Measurements from ENCODE around the gene KIAA0825.

The KIAA0825 gene

GRCh38 chr5:94508461-94509148, 109.8 kb downstream of the KIAA0825 start:
- DNase-seq, result no peak

- no peak for DNase-seq
These were observed 112.9 kb downstream of the KIAA0825 start for GRCh38 chr5:94505327-94506068.

GRCh38 chr5:94503677-94504076, 114.7 kb downstream of the KIAA0825 start:
- no peak for DNase-seq

DNA sequence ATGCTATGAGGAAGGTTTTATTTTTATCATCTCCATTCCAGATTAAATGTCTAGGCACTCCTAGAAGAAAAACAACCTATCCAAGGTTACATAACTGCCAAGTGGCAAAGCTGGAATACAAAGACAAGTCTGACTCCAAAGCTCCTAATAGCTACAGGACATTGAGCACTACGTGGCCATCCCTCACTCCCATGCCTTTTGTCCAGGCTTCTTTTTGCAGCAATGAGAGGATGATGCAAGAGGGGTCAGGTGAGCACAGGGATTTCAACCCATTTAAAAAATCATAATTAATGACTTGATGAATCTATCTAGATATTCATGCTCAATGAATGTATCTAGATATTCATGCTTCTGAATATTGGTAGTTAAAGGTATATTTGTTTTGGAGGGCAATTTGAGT, 117.0 kb downstream of the KIAA0825 start:
- no peak for DNase-seq

- no peak for DNase-seq
These were observed 118.6 kb downstream of the KIAA0825 start for GRCh38 chr5:94499806-94500205.

GRCh38 chr5:94498199-94498598, 120.2 kb downstream of the KIAA0825 start:
- no peak for DNase-seq

DNA sequence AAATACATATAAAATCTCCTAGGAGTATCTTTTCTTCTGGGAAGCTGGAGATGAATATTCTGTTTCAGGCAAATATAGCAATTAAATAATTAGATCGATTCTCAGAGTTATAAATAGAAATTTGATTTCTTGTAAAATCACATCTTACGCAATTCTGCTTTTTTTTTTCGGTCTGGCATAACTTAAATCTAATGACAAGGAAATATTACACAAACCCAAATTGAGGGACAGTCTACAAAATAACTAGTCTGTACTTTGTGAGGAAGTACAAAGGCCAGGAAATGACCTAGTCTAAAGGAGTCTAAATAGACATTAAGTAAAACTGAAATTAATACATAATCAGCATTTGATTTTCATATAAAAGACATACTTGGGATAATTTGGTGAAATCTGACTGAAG, 133.3 kb downstream of the KIAA0825 start:
- DNase-seq, result no peak

DNA sequence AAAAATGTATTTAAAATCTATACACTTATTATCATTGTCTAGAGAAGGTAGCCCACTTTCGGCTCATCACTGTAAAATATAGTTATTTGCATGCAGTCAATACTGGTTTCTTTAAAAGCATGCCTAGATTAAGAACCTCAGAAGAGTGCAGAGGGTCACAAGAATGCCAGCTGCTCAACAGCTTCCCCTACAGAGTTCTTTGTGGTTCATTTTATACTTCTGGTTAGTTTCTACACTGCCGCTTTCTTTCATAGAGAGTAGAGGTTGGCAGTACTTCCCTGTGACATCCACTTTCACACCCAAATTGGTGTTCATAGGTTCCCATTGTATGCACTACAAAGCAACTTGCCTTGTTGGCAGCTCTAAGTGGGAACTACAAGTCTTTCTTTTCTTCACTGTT, 137.3 kb downstream of the KIAA0825 start:
- no peak for DNase-seq

DNA sequence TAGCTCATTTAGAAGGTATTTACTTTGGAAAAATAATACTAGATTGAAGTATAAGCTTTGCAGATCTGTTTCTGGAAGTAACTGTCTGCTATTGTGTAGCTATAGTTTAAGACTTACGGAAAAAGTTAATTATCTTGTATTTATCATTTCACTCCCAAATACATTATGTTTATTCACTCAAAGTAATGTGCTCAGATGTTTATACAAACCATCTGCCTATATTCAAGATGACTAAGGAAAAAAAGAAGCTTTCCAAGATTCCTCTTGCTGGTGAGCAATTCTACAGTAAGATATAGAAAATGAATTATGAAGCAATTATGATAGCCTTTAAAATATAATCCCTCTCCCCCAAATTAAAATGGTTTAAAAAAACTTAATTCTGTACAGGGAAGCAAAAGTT, 137.9 kb downstream of the KIAA0825 start:
- DNase-seq, result no peak

DNA sequence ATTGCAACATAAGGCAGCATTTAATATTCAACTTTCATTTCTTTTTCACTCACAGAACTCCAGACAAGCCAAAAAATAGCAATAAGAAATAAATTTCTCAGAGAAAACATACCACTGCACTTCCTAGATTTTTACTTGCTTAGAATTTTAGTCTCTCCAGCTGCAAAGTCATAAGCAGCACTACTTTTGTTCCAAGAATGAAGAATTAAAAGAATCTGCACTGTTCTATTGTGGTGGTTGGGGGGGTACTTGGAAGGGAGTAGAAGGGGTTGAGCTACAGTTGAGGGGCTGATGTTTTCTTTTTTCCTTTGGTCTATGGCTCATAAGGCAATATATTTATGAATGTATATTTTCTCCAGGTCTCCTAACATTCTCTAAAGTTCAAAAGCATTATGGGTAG, 144.5 kb downstream of the KIAA0825 start:
- no peak for DNase-seq

DNA sequence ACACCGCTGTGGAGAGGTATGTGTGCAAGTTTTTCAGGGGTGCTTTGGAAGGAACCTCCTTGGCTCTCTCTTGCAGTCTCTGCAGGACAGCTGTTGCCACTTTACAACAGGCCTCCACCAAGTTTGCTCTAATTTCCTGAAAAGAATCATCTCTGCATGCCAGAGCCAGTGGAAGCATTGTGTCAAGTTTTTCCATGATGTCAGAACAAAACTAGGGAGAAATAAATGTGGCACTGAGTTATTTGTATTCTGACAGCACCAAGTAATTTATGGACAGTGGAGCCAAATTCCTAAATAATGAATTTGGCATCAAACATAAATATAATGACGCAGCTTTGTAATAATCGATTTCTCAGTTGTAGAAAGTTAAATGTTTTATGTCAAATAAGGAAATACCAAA, 146.9 kb downstream of the KIAA0825 start:
- DNase-seq, result no peak

GRCh38 chr5:94470802-94471201, 147.6 kb downstream of the KIAA0825 start:
- DNase-seq, result no peak

DNA sequence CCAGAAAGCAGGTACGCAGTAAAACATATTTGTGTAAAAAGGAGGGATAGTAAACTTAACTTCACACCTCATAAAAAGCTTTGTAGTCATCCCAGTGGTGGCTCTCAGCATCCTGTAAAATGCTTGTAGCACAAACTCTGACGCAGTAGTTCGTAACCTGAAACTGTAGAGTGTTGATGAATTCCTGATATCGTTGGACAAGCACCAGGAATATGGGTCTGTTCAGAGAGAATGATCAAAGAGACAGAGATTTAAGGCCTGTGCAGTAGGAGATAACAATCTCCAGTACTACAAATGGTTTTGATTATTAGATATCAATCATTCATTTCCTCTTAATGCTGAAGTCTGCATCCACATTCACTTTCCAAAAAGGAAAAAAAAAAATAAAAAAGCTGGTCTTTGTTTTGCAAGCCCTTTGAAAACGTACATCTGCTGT, 148.5 kb downstream of the KIAA0825 start:
- no peak for DNase-seq

DNA sequence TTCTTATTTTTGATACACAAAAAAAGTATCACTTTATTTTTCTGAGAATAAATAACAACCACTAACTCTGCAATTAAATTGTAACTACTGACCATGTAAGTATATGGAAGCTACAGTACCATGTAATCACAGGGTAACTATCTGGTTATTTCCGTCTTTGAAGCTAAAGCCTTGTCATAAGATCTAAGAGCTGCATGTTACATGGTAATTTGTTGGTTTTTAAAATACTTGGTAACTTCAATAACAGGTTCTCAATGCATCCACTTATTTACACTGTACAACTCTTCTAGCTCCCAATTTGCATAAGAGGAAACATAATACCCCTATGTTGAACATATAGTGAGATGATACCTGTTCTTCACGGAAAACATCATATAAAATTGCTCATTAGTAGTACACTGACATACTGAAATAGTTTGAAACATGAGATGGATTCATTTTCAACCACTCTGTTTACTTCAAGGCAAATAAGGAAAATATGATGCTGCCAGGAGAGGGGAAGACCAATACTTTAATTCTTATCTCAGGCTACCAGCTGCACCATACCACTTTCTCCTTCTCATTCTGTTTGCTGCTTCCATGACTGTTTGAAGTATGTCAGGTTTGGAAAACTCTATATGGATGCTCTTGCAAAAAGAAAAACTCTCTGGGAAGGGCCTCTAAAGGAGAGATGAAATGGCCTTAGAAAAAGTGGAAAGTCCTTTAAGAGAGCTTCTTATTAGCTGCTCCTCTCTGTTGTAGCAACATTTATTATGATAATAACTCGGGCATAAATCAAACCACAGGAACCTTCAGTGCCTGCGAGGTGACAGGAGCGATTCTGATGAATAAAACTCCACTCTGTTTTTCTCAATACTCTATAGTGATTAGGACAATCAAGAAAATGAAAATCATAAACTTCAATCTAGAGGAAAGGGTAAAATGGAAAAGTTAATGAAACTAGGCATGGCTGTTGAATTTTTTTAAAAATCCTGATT, 150.2 kb downstream of the KIAA0825 start:
- DNase-seq, result no peak

DNA sequence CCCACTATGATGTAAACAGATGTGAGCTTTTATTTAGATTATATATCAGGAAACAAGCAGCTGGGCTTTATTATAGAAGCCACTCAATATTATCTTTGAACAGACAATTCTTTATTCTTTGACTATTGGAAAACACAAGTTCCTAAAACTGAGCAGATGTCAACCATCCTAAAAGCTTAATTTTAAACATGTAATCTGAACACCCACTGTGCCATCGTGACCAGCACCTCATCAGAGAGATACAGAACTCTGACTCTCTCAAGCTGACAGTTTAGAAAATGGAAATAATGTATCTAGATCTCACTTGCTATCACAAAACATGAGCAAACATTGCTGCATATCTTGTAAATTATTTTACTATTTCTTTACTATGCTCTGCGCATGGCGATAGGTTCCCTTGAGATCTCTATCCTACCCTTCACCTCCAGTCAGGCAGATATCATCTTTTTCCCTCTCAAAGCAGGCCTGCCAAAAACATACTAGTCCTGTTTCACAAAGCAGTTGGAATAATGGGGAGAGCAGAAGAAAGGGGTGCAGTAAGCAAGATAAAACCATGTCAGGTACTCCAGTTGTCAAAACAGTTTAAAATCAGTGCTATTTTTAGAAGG, 151.0 kb downstream of the KIAA0825 start:
- no peak for DNase-seq

DNA sequence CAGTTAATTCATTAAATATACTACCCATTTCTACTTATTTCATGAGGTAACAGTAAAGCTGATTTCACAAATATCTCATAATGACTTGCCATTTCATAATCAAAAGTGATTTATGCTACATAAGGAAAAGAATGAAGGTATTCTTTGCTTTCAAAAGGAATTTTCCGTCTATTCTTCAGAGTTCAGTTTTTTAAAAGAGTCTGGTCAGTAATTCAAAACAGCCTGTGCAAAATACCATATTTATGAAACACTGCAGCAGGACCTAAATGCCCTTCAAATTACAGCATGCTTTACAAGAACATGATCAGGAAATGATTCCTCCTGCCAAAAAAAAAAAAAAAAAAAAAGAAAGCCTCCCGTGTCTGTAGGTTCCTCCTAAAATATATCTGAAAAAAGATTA, 154.7 kb downstream of the KIAA0825 start:
- no peak for DNase-seq

GRCh38 chr5:94461131-94461530, 157.3 kb downstream of the KIAA0825 start:
- no peak for DNase-seq

- no peak for DNase-seq
These were observed 158.5 kb downstream of the KIAA0825 start for GRCh38 chr5:94459915-94460314.

- no peak for DNase-seq
These were observed 160.6 kb downstream of the KIAA0825 start for GRCh38 chr5:94457788-94458187.

GRCh38 chr5:94445726-94446125, 172.7 kb downstream of the KIAA0825 start:
- no peak for DNase-seq

DNA sequence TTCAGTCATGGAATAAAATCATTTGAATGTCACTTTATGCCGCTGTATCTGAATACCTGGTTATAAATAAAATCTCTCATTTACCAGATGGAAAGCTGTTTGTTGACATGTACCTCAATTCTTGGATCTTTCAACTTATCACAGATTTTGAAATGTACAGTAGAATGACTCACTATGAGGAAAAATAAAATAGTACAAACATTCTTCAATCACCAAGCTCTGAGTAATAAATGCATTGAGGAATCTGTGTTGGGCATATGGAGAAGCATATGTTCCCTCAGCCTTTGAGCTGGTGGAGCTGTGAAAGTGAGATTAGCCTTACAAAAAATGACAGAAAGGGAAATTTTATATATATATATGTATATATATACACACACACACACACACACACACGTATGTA, 175.4 kb downstream of the KIAA0825 start:
- DNase-seq, result no peak

DNA sequence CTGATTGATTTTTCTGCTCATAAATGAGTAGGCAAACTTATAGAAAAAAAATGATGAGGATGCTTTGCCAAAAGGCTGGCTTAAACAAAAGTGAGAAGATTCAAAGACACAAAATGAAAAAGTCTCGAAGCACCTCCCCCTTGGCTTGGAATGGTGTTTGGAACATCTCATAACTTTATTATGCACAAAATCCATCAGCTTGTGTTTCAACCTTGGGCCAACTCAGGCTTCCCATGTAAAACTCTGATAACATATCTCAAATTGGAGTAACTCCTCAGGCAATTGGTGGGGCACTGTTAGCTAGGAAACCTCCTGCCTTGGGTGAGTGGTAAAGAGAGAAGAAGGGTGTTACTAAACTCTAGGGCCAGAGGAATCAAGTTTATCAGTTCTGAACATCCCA, 176.3 kb downstream of the KIAA0825 start:
- no peak for DNase-seq

GRCh38 chr5:94440015-94440414, 178.4 kb downstream of the KIAA0825 start:
- DNase-seq, result no peak

Measured in CD4-positive, alpha-beta T cell treated with Interleukin-4 for 4 hours (primary cell).